Lung (tissue), 12 donors: Measurements from ENCODE around the gene EPB41L5. TPM values are rescaled to one million over a fixed set of nuclear protein-coding genes. Genes with fewer than 3 reads are reported as not detected.
"Not testable (repeated sequence)": the region's sequence is repeated elsewhere in the genome, so short reads cannot be mapped to it uniquely, and the experiment has no call there.

Source experiments
- ATAC-seq: fragments of 200-7000 bp; cut with Tn5 transposase; one replicate; pipeline ENCODE4 v1.9.1; 2020; ENCODE audit warnings: moderate number of reproducible peaks; ENCODE audit not compliant: insufficient read depth, low FRiP score
- DNase-seq, 3 donors: peaks; one replicate each; pipeline ENCODE4 v3.0.0-alpha.2; 2013 to 2017
- H3K27ac ChIP-seq, 2 donors: one replicate each; pipeline ENCODE4 v1.5.1; 2013; ENCODE audit warnings: mild to moderate bottlenecking in 2 of 2, moderate library complexity in 2 of 2, control low read depth in 1 of 2, inconsistent platforms in 1 of 2, low read depth in 1 of 2, low read length in 1 of 2
- H3K27me3 ChIP-seq, 3 donors: one replicate each; pipeline ENCODE4 v1.5.1; 2013; ENCODE audit warnings: low read length in 2 of 3; ENCODE audit not compliant: control insufficient read depth in 3 of 3, insufficient read depth in 3 of 3
- H3K36me3 ChIP-seq, 4 donors: one replicate each; pipeline ENCODE4 v1.5.1; 2013; ENCODE audit warnings: low read length in 4 of 4, mild to moderate bottlenecking in 1 of 4, moderate library complexity in 1 of 4; ENCODE audit not compliant: control insufficient read depth in 4 of 4, insufficient read depth in 4 of 4
- H3K4me1 ChIP-seq, 5 donors: one replicate each; pipeline ENCODE4 v1.5.1; 2013; ENCODE audit warnings: low read length in 5 of 5, mild to moderate bottlenecking in 2 of 5, moderate library complexity in 1 of 5; ENCODE audit not compliant: control insufficient read depth in 5 of 5, insufficient read depth in 5 of 5
- H3K4me3 ChIP-seq: one replicate; pipeline ENCODE4 v1.5.1; 2013; ENCODE audit warnings: mild to moderate bottlenecking, control low read depth, moderate library complexity
- H3K9ac ChIP-seq, 2 donors: one replicate each; pipeline ENCODE4 v1.5.1; 2013; ENCODE audit warnings: low read length in 2 of 2, control low read depth in 1 of 2; ENCODE audit not compliant: insufficient read depth in 1 of 2
- H3K9me3 ChIP-seq, 4 donors: one replicate each; pipeline ENCODE4 v1.5.1; 2013; ENCODE audit warnings: low read length in 3 of 4, mild to moderate bottlenecking in 1 of 4, moderate library complexity in 1 of 4; ENCODE audit not compliant: control insufficient read depth in 4 of 4, insufficient read depth in 3 of 4
- CTCF ChIP-seq: IDR thresholded peaks from 2 replicates; pipeline ENCODE4 v1.5.1; 2012; ENCODE audit warnings: mild to moderate bottlenecking; ENCODE audit errors: control extremely low read depth, extremely low read depth
- WGBS, 2 donors: extraction: QIAGEN DNeasy Blood & Tissue Kit; methylation state at CpG; one replicate each; pipeline ENCODE4 v1.1.7; 2013; 5-methylcytosine and 5-hydroxymethylcytosine counted together
- polyA plus RNA-seq, 2 donors: library from polyadenylated mRNA; stranded (reverse); fragments of 200-250 nt; gene quantifications; one replicate each; pipeline ENCODE4 v1.2.1, GENCODE V29; 2013
- total RNA-seq, 2 donors: library from RNA; depleted of rRNA in 1 of 2; stranded (reverse); fragments of >200 nt in 1 of 2; gene quantifications; one replicate each; pipeline ENCODE4 v1.2.1, GENCODE V29; 2014 to 2021
- donor health status: control.
- donor health status: control.
- donor health status: Bipolar disorder and iron deficiency.
- donor health status: healthy.
- donor health status: DM: yes; HTN: yes; CAD: no.

The EPB41L5 gene
- total and polyA plus RNA-seq, 4 donors: 14.7 to 101 (median 31.3) TPM

GRCh38 chr2:120155308-120155707, 142.4 kb downstream of the EPB41L5 start:
- DNase-seq: no peak
- 90 to 95% methylated on average over 3 of the region's 3 CpGs for WGBS, 2 donors
- no peaks in the 10 kb centered on the region for H3K4me1 ChIP-seq
- no peak overlapping the region for H3K9ac ChIP-seq
- no peak for TF ChIP-seq CTCF
- peaks cover 6 to 42% (median 12%) of the 10 kb centered on the region in 4 donors for H3K36me3 ChIP-seq
- no peak for ATAC-seq
- H3K27ac ChIP-seq: no peak overlapping the region
- peaks cover 2 to 9% (median 4%) of the 10 kb centered on the region in 4 donors for H3K9me3 ChIP-seq
- H3K4me3 ChIP-seq: no peak overlapping the region
- no peaks in the 10 kb centered on the region for H3K27me3 ChIP-seq

- WGBS, 2 donors: 67 to 87% methylated on average over 2 of the region's 2 CpGs
- H3K9me3 ChIP-seq, ATAC-seq, H3K27me3 ChIP-seq, H3K4me1 ChIP-seq, H3K27ac ChIP-seq, H3K4me3 ChIP-seq, DNase-seq, H3K9ac ChIP-seq: not testable (repeated sequence)
- H3K36me3 ChIP-seq: peaks cover 6 to 24% (median 11%) of the 10 kb centered on the region in 4 donors
Measured at GRCh38 chr2:120158658-120159057, 145.8 kb downstream of the EPB41L5 start.

GRCh38 chr2:120161190-120161589, 148.3 kb downstream of the EPB41L5 start:
- Histone ChIP-seq H3K36me3 (peaks cover 0 to 16% (median 4%) of the 10 kb centered on the region in 4 donors), H3K9ac (no peak overlapping the region), H3K9me3 (peaks cover 0 to 4% (median 3%) of the 10 kb centered on the region in 4 donors), H3K4me1 (no peaks in the 10 kb centered on the region), H3K27ac (no peak overlapping the region), H3K4me3 (no peak overlapping the region), H3K27me3 (no peaks in the 10 kb centered on the region)
- ATAC-seq (no peak), DNase-seq (no peak)
- no peak for TF ChIP-seq CTCF

GRCh38 chr2:120162716-120163115, 149.8 kb downstream of the EPB41L5 start:
- Histone ChIP-seq H3K27ac (no peak overlapping the region), H3K27me3 (no peaks in the 10 kb centered on the region), H3K4me3 (no peak overlapping the region), H3K4me1 (no peaks in the 10 kb centered on the region), H3K36me3 (peaks cover 0 to 7% (median 4%) of the 10 kb centered on the region in 4 donors), H3K9ac (no peak overlapping the region), H3K9me3 (no peaks in the 10 kb centered on the region)
- 96 to 97% methylated on average over 5 of the region's 5 CpGs for WGBS, 2 donors
- no peak for TF ChIP-seq CTCF
- DNase-seq: no peak
- ATAC-seq: no peak
